GM19324 (cell line): ENCODE measurements around the gene TRPV2.
"Not testable (repeated sequence)": the region's sequence is repeated elsewhere in the genome, so short reads cannot be mapped to it uniquely, and the experiment has no call there.

Source experiments
- ATAC-seq: cut with Tn5 transposase; IDR thresholded peaks from one replicate; pipeline ENCODE4 v1.9.1; 2021; ENCODE audit warnings: mild to moderate bottlenecking, moderate library complexity; ENCODE audit not compliant: unreplicated experiment, low FRiP score

TRPV2 gene

DNA sequence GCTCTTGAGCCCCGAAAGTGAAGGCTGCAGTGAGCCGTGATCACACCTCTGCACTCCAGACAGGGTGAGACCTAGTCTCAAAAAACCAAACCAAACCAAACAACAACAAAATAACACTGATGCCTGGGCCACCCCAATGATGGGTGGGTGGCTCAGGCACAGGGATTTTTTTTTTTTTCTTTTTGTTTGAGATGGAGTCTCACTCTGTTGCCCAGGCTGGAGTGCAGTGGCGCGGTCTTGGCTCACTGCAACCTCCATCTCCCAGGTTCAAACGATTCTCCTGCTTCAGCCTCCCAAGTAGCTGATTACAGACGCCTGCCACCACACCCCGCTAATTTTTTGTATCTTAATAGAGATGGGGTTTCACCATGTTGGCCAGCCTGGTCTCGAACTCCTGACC is 36.9 kb downstream of the TRPV2 start:
- ATAC-seq = not testable (repeated sequence)

- ATAC-seq = no peak
Measured at GRCh38 chr17:16453493-16453851, 38.1 kb downstream of the TRPV2 start.

GRCh38 chr17:16455997-16456741 is 40.8 kb downstream of the TRPV2 start:
- no peak for ATAC-seq

DNA sequence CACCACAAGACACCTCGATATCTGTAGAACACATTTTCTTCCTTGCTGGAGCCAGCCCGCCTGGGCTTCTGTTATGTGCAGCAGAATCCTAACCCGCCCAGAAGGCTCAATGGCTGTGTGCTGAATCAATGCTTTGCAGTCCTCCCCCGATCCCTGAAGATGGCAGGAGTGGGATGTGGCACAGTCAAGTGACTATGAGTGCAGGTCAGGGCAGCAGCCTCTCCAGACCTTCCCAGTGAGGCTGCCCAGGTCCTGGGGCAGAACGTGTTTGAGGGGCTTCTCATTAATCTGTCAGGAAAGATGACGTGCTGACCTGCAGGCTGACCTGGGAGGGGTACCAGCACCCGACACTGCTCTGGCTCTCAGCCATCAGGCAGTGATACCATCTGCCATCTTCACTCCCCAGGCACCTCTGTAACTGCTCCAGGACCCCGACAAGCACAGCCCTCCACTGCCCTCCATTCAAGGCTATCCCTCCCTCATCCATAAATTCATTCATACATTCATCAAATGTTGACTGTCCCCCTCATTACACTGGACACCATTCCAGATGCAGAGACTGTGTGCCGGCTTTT is 41.5 kb downstream of the TRPV2 start:
- no peak for ATAC-seq

DNA sequence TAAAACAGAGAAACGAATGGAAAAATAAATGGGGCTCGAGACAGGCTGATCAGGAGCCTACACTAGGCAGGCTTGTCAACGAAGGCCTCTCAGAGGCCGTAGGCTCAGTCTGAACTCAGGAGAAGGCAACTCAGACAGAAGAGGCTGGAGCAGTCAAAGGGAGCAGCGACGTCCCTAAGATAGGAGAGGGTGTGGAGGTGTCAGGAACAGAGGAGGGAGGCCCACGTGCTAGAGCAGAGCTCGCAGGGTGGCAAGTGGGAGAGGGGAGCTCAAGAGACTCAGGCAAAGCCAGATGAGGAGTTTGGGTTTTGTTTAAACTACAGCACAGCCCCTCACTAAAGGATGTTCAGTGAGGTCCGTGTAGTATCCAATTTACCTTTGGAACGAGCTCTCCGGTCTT is 43.9 kb downstream of the TRPV2 start:
- ATAC-seq = no peak

- ATAC-seq = no peak
Measured at GRCh38 chr17:16459855-16460550, 44.6 kb downstream of the TRPV2 start.

- ATAC-seq = no peak
Measured at GRCh38 chr17:16460796-16461605, 45.6 kb downstream of the TRPV2 start.

DNA sequence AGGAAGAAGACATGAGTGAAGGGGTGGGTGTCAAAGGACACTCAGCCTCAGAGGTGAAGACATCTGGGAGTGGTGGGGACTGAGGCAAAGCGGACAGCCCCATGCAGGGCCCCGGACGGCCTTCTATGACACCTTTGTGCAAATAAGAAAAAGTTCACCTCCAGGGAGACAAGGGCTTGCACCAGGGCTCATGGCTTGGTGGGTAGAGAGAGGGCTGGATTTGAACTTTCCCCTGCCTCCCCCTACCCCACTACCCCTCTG is 46.2 kb downstream of the TRPV2 start:
- no peak for ATAC-seq

- no peak for ATAC-seq
Measured at GRCh38 chr17:16462070-16462864, 46.9 kb downstream of the TRPV2 start.

DNA sequence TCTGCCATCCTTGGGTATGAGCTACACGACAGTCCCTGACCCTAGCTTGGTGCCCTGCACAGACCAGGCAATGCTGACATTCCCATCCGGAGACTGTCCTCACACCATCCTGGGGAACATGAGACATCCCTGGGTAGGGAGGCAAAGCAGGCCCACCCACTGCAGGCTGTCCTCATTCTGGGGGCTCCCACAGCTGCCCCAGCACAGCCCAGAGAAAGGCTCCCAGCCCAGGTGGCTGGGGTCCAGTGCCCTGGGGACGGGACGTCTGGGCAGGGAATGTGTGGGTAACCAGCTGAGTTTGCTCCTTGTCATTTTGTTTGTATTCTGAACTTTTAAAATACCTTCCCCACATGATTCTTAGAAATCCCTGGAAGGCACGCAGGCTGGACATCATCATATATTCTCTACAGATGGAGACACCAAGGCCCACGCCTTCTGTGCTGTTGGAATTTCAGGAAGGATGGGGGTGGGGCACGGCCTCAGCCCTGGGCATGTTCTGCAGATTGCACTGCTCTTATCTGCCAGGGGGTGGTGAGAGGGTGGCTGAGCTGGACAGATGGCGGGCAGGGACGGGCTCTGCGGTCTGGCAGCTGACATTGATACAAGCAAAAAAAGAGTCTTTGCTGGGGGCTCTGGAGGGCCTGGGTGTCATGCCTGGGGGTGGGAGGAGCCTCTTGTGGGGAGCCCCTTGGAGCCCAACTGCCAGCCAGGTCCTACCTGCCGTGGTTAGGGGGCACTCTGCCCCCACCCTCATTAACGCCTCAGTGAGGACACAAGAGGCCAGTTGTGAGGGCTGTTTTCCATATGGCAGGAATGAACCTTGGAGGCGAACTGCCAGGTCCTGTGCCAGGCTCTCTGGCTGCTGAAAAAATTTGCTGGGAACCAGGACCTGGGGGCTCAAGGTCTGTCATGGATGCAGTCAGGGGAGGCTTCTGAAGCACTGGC is 48.3 kb downstream of the TRPV2 start:
- no peak for ATAC-seq

- ATAC-seq = no peak
Measured at GRCh38 chr17:16464303-16465051, 49.1 kb downstream of the TRPV2 start.

- ATAC-seq = no peak
Measured at GRCh38 chr17:16465052-16465312, 49.6 kb downstream of the TRPV2 start.

- ATAC-seq = no peak
Measured at GRCh38 chr17:16465861-16466338, 50.5 kb downstream of the TRPV2 start.

- no peak for ATAC-seq
Measured at GRCh38 chr17:16466407-16466806, 51.0 kb downstream of the TRPV2 start.

GRCh38 chr17:16467044-16467443 is 51.7 kb downstream of the TRPV2 start:
- no peak for ATAC-seq

DNA sequence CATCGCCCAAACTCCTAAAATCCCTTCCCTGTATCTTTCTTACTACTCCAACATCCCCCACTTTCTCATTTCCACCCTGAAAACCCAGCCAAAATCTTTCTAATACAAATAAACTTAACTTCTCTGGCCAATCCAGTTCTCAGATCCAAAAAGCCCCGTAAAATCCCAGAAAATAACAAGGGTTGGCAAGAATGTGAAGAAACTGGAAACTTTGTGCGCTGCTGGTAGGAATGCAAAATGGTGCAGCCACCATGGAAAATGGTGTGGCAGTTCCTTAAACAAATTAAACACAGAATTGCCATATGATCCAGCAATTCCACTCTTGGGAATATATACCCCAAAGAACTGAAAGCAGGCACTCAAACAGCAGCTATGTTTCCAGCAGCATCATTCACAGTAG is 52.5 kb downstream of the TRPV2 start:
- ATAC-seq = no peak

DNA sequence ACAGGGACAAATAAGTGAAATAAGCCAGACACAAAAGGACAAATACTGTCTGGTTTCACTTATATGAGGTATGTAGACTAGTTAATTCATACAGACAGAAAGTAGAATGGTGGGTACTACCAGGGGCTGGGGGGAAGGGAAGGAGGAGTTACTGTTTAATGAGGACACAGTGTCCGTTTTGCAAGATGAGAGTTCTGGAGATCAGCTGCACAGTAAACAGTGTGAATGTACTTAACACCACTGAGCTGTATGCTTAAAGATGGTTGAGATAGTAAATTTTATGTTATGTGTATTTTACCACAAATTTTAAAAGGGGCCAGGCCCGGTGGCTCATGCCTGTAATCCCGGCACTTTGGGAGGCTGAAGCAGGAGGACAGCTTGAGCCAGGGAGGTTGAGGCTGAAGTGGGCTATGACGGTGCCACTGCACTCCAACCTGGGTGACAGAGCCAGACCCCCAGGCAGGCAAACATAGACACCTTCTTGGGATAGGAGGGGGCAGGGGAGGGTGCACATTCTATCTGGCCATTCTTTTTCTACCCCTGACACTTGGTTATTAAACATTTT is 53.1 kb downstream of the TRPV2 start:
- ATAC-seq = no peak

- ATAC-seq = no peak
Measured at GRCh38 chr17:16470265-16470664, 54.9 kb downstream of the TRPV2 start.

GRCh38 chr17:16471295-16471694 is 55.9 kb downstream of the TRPV2 start:
- no peak for ATAC-seq
